ENCODE measurements around the gene SDCCAG8. TPM values are rescaled to one million over a fixed set of nuclear protein-coding genes. Genes with fewer than 3 reads are reported as not detected.

Gene SDCCAG8
- total RNA-seq, 2 experiments from 2014 or later, result 18.3 to 21.2 TPM

- peaks cover 37% of the 10 kb centered on the region for H3K36me3 ChIP-seq (ENCODE audit: insufficient read depth, low read length)
- no peaks in the 10 kb centered on the region for H3K27me3 ChIP-seq (ENCODE audit: control insufficient read depth in 1 of 2, insufficient read depth in 2 of 2, low read length in 2 of 2)
- no peaks in the 10 kb centered on the region for H3K9me3 ChIP-seq (ENCODE audit: control insufficient read depth in 1 of 2, insufficient read depth in 1 of 2, low read length in 2 of 2)
- intact Hi-C loops (cut with DNase I, micrococcal nuclease), result no loop called here
- no peak overlapping the region for H3K4me3 Mint-ChIP-seq
- peaks cover 76% of the 10 kb centered on the region for H3K36me3 Mint-ChIP-seq (ENCODE audit: low read depth)
- ChIA-PET POLR2A (interaction anchor here (0.5 to 1.0 kb wide), 2 partner anchors 12 to 62 kb away, joined by 3 read pairs; no protein-coding TSS in a partner anchor), CTCF (no interaction called here)
- DNase-seq (peak in 1 of 14 experiments; percentile 33), ATAC-seq (ENCODE audit: poor library complexity) (no peak)
- no peak for TF ChIP-seq CTCF (IDR thresholded peaks at IDR 0.05)
- H3K27ac ChIP-seq (ENCODE audit: low read depth in 1 of 2, low read length in 2 of 2), result no peak overlapping the region
- peak overlapping the region; percentile 91 for H3K27ac Mint-ChIP-seq
- no peaks in the 10 kb centered on the region for H3K27me3 Mint-ChIP-seq
- peaks cover 42% of the 10 kb centered on the region for H3K4me1 Mint-ChIP-seq (ENCODE audit: low read depth)
- H3K4me1 ChIP-seq (ENCODE audit: insufficient read depth, low read length), result peaks cover 15% of the 10 kb centered on the region
- no peak overlapping the region for H3K4me3 ChIP-seq (ENCODE audit: low read length)
- H3K9me3 Mint-ChIP-seq, result no peaks in the 10 kb centered on the region
These were observed 251.3 kb downstream of the SDCCAG8 start for GRCh38 chr1:243507001-243507671.

GRCh38 chr1:243507672-243508302, 251.9 kb downstream of the SDCCAG8 start:
- DNase-seq (no peak), ATAC-seq (ENCODE audit: poor library complexity) (no peak)
- TF ChIP-seq CTCF (IDR thresholded peaks at IDR 0.05), result no peak
- Mint-ChIP-seq H3K36me3 (ENCODE audit: low read depth) (peaks cover 76% of the 10 kb centered on the region), H3K4me3 (peak overlapping the region; percentile 66), H3K27me3 (no peaks in the 10 kb centered on the region), H3K27ac (peak overlapping the region; percentile 91), H3K4me1 (ENCODE audit: low read depth) (peaks cover 42% of the 10 kb centered on the region), H3K9me3 (no peaks in the 10 kb centered on the region)
- intact Hi-C loops (cut with DNase I, micrococcal nuclease), result no loop called here
- H3K36me3 ChIP-seq (ENCODE audit: insufficient read depth, low read length), result peaks cover 37% of the 10 kb centered on the region
- ChIA-PET CTCF (no interaction called here), POLR2A (interaction anchor here (0.5 to 1.0 kb wide), 2 partner anchors 8 to 63 kb away, joined by 3 read pairs; no protein-coding TSS in a partner anchor)
- no peak overlapping the region for H3K27ac ChIP-seq (ENCODE audit: low read depth in 1 of 2, low read length in 2 of 2)
- H3K4me1 ChIP-seq (ENCODE audit: insufficient read depth, low read length), result peaks cover 15% of the 10 kb centered on the region
- H3K27me3 ChIP-seq (ENCODE audit: control insufficient read depth in 1 of 2, insufficient read depth in 2 of 2, low read length in 2 of 2), result no peaks in the 10 kb centered on the region
- H3K9me3 ChIP-seq (ENCODE audit: control insufficient read depth in 1 of 2, insufficient read depth in 1 of 2, low read length in 2 of 2), result no peaks in the 10 kb centered on the region
- H3K4me3 ChIP-seq (ENCODE audit: low read length), result no peak overlapping the region

GRCh38 chr1:243508303-243508713, 252.5 kb downstream of the SDCCAG8 start:
- peaks cover 15% of the 10 kb centered on the region for H3K4me1 ChIP-seq (ENCODE audit: insufficient read depth, low read length)
- H3K9me3 ChIP-seq (ENCODE audit: control insufficient read depth in 1 of 2, insufficient read depth in 1 of 2, low read length in 2 of 2), result no peaks in the 10 kb centered on the region
- H3K27me3 ChIP-seq (ENCODE audit: control insufficient read depth in 1 of 2, insufficient read depth in 2 of 2, low read length in 2 of 2), result no peaks in the 10 kb centered on the region
- Mint-ChIP-seq H3K4me3 (peak overlapping the region; percentile 66), H3K36me3 (ENCODE audit: low read depth) (peaks cover 75% of the 10 kb centered on the region), H3K4me1 (ENCODE audit: low read depth) (peaks cover 42% of the 10 kb centered on the region), H3K9me3 (no peaks in the 10 kb centered on the region), H3K27ac (peak overlapping the region; percentile 91), H3K27me3 (no peaks in the 10 kb centered on the region)
- H3K4me3 ChIP-seq (ENCODE audit: low read length), result no peak overlapping the region
- CTCF ChIA-PET, result no interaction called here
- no peak overlapping the region for H3K27ac ChIP-seq (ENCODE audit: low read depth in 1 of 2, low read length in 2 of 2)
- no peak for TF ChIP-seq CTCF (IDR thresholded peaks at IDR 0.05)
- POLR2A ChIA-PET, result interaction anchor here (1.0 kb wide), 1 partner anchor 9 kb away, joined by 3 read pairs; no protein-coding TSS in a partner anchor
- ATAC-seq (ENCODE audit: poor library complexity), result peak; percentile 96
- intact Hi-C loops (cut with DNase I, micrococcal nuclease), result no loop called here
- H3K36me3 ChIP-seq (ENCODE audit: insufficient read depth, low read length), result peaks cover 39% of the 10 kb centered on the region
- peak in 9 of 14 experiments; percentile 12 to 68 (median 36) for DNase-seq

Measured in CD4-positive, alpha-beta T cell (primary cell).